Measurements from ENCODE around the gene CYSTM1.
"Not testable (repeated sequence)": the region's sequence is repeated elsewhere in the genome, so short reads cannot be mapped to it uniquely, and the experiment has no call there.

The CYSTM1 gene

DNA sequence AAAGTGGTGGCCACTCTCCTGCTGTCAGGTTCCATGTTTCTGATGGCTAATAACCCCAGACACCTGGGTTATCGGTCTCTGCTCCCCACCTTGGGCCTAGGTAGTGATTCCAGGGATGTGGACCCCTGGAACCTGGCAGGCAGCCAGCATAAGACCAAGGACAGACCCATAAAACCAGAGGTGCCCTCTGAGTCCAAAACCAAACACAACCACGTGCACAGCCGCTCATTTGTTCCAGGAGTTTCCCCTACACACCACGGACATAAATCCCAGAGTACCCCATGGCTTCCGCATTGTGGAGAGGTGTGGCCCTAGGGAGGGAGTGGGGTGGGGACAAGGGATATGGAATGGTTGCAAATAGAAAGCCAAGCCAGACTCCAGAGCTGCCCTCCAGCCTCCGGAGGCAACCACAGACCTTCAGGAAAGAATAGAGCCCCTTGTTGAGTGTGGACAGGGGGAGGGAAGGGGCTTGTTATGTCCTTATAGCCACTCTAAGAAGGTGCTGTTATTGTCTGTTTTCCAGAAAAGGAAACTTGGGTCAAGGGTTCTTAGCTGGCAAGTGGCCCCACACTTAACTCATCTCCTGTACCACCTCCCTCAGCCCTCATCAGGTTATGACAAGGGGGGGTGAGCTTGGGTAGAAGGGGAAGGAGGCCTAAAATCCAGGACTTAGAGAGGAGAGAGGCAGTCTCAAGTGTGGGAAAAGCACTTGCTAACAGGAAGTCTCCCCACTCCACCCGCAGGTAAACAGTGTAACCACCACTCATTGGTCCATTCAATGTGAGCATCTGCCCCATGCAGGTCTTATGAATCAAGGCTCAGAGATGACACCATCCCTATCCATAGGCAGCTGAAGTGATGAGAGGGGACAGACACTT is 23.6 kb upstream of the CYSTM1 start:
- no peak for DNase-seq

DNA sequence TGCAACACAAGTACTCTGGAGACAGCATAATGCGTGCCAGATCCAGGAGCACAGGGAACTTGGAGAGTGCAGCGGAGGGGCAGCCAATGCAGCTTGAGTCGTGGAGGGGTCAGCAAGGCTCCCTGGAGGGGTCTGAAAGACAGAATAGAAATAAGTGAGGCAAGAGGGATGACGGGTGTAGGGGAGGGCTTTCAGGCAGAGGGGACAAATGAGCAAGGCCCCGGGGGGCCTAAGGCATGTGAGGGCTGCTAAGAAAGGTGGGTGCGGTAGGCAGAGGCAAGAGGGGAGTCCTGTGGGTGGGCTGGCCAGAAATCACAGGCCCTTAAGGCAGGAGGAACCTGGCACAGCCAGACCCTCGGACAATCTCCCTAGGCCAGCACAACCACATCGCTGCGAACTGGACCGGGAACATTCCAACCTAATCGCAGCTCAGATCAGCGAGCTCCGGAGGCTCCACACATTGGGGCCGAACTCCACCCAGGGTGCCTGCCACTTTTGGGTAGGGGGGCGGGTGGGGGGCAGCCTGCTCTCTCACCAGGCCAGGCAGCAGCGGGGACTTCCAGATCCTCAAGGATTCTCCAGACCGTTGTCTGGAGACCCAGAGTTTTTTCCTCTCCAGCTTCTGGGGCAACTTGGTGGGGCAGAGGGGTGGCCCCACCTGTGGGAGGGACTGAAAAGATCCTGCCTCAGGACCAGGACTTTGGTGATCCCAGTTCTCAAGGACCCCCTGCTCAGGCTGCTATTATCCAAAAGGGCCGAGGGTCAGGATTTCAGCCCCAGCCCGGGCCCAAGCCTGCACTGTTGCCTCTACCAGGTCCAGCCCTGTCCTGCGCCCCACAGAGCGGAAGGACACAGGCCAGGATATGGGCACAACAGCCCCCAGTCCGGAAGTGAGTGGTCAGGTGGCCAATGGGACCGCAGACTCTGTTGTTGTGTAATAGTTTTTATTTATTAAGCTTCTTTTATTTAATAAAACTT is 22.7 kb upstream of the CYSTM1 start:
- DNase-seq = no peak

DNA sequence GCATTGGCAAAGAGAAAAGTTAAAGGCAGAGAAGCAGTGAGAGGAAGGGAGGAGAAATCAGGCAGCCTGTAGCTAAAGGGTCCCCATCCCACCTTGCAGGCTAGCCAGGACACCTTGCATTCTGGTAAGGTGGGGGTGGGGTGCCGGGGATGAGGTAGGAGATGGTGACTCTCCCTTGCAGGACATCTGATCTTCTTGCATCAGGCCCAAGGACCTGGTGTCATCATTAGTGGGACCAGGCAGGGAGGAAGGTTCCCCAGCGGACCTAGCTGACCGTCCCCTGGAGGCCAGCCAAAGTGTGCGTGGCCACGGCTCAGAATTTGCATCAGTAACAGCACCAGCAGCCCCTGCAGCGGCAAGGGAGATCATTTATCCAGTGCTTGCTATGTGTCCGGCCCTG is 21.7 kb upstream of the CYSTM1 start:
- DNase-seq = no peak

DNA sequence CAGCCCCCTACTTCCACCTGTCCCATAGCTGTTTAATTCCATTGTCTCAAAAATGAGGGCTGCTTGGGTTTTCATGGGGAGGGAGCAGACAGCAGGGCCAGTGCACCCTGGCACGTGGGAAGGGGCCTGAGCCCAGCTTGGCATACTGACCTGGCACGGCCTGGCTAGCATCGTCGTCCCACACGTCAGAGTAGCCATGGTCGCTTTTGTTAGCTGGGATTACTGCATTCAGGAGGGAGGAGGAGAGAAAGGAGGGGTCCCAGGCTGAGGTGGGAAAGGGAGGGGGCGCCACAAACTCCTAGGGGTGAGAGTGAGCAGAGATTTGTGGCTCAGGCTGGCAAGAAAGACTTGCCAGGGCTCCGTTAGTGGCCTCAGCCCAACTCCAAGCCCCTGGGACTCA is 21.1 kb upstream of the CYSTM1 start:
- no peak for DNase-seq

DNA sequence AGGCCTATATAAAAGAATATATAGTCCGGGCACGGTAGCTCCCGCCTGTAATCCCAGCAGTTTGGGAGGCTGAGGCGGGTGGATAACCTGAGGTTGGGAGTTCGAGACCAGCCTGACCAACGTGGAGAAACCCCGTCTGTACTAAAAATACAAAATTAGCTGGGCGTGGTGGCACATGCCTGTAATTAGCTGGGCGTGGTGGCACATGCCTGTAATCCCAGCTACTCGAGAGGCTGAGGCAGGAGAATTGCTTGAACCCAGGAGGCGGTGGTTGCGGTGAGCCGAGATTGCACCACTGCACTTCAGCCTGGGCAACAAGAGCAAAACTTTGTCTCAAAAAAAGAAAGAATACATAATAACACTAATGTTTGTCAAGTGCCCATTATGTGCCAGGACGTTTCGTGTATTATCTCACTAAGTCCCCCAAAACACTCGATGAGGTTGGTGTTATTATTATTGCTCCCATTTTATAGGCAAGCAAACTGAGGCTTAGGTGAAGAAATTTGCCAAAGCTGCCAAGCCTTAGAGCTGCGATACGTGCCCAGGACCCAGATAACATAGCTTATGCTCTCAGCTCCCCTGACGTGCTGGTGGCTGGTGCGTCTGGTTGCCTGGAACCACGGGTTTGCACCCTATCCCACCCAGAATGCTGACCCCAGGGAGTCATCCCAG is 20.1 kb upstream of the CYSTM1 start:
- not testable (repeated sequence) for DNase-seq

DNA sequence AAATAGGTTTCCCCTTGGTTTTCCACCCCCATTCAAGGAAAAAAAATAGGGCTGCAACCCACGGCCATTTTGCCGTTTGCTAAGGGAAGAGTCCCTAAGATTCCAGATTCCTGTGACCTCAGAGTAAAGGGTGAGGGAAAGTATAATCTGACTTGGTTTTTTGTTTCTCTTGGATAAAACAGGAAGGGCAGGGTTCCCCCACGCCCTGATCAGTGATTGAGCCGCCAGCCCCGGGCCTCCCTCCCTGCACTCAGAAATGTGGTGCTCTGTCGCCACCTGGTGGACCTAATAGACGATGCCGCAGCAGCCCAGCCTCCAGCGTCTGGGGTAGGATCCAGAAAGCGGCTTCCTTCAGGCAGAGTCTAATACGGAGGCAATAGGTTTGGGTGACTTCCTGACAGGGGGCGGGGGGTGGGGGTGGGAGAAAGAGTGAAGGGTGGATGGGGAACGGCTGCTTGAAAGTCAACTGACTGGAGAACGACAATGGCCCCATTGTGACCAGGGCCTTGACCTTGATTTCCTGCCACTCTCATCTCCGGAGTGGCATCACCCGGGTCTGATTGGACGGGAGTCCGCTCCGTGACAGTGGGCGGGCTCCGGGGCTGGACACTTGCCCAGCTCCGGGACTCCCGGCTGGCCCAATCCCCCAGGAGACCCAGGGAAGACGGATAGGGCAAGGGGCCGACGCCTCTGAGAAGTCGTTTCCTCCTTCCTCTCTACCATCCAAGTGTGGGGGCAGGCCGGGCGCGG is 17.8 kb upstream of the CYSTM1 start:
- DNase-seq = peak; percentile 56

DNA sequence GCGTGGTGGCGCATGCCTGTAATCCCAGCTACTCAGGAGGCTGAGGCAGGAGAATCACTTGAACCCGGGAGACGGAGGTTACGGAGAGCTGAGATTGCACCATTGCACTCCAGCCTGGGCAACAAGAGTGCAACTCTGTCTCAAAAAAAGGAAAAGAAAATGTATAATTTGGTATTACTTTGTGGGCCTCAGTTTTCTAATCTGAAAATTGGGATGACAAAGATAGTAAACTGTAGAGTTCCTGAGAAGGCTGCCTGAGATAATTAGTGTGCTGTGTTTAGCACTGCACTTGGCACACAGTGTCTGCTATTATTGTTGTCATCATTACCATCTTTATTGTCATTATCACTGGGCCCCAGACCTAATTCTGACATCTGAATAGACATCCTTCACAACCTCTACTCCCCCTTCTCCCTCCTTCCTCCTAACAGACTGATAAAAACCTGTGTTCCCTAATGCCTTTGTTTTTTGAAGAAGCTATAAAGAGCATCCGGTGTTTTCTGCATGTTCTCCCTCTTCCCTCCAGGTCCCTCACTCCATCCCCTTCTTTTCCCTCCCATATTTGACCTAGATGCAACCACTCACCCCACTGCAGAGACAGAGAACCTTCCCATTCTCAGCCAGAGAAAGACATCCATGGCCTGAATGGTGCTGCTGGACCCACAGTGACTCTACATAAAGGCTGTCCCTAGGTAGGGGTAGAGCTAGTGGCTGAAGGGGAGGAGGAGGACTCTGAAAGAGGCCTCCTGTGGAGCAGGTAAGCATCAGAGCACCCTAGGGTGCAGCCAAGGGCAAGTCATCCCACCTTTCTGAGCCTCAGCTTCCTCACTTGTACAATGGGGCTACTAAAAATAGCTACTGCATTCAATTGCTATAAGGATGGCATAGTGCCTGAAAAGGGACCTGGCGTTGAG is 15.7 kb upstream of the CYSTM1 start:
- no peak for DNase-seq

DNA sequence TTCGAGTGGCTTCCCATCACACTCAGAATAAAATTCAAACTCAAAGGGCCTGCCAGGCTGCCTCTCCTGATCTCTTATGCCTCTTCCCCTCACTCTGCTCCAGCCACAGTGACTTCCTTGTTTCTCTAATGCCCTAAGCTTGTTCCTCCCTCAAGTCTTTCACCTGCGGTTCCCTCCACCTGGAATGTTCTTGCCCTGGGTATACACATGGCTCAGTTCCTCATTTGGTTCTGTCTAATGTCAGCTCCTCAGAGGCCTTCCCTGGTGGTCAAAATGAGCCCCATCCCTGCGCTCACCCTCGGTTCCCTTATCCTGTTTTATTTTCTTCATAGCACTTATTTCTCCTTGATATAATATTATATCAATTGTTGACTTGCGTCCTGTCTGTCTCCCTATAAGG is 12.7 kb upstream of the CYSTM1 start:
- no peak for DNase-seq

DNA sequence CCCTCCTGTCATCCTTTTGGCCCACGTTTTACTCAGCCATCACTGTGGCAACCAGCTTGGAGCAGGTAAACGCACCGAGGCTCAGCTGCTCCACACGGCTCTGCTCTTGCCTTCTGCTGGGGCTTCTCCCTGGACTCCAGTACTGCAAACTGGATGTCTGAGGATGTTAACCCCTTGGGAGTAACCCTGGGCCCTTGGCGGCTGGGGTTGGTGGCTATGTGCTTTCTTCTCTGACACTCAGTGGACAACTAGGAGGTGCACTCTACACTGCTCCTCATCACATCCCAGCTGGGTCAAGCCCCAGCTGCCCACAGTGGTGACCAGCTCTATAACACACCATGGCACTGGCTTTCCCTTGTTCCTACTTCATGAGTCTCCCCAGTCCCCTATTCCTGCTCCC is 12.2 kb upstream of the CYSTM1 start:
- DNase-seq = no peak

DNA sequence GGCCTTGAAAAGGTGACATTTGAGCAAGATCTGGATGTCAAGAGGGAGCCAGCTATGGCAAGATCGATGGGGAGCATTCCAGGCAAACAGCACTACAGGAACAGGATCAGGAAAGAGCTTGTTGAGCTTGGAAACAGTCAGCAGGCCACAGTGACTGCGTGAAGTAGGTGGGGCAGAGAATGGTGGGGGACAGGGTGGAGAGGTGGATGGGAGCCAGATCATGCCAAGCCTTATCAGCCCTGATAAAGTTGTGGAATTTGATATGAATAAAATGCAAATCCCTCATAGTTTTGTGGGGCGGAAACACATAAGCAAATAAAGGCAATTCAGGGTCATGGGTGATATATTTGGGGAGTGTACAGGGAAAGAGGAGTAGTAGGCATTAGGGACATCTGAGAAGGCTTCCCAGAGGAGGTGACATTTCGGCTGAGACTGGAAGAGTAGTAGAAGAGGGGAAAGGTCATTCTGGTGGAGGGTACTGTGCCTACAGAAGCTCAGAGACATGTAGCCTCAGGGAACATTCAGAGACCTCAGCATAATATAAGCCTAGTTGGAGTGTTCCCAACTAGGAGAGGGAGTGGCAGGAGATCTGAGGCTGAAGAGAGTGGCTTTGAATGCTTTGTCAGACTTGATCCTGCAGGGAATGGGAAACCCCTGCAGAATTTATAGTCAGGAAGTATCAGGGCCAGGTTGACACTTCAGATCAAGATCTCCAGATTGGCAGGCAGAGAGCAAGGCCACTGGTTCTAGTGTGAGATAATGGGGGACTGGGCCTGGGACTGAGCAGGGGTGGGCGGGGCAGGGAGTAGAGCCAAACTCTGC is 9.7 kb upstream of the CYSTM1 start:
- no peak for DNase-seq

DNA sequence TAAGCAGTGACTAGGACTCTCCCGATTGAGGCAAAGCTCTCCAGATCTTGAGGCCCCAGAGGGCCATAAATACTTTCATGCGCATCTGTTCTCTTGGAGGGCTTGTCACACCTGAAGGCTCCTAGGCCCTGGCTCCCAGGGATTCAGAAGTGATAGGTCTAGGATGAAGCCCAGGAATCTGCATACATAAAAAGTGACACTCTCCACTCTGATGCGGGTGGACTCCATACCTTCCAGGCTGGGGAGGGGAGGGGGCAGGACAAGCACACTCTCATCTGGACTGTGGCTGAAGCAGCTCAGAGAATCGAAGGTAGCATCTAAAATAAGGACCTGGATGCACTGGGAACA is 9.1 kb upstream of the CYSTM1 start:
- DNase-seq = no peak

DNA sequence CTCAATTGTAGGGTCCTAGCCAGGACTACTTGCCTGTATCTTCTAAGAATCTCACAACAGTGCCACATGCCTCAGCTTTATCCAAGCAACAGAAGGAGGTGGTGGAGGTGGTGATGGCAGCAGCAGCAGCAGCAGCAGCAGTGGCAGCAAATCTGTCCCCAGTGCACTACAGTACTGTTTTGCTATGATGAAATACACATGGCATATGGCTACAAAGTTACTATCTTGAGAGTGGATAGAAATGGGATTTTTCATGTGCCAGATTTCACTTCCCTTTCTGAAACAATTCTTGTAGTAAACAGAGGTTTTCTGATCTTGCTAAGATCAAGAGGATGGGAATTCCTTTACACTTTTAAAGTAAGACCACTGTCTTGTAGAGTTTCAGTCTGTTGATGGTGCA is 8.1 kb upstream of the CYSTM1 start:
- no peak for DNase-seq

DNA sequence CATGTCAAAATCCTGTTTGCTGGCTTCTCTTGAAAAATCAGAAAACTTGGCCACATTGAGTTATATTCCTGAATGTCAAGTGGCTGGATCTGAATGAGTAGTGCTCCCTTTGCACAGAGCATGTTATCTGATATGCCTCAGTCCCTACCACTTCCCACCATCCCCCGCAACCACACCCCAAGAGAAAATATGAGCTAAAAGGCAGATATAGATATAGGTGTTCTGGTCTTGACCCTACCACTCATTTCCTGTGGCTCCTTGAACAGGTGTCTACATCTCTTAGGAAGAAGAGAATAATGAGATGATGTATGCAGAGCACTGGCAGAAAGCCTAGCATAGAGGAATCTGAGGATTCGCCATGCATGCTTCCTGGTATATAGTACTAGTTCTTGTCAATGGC is 6.6 kb upstream of the CYSTM1 start:
- no peak for DNase-seq

DNA sequence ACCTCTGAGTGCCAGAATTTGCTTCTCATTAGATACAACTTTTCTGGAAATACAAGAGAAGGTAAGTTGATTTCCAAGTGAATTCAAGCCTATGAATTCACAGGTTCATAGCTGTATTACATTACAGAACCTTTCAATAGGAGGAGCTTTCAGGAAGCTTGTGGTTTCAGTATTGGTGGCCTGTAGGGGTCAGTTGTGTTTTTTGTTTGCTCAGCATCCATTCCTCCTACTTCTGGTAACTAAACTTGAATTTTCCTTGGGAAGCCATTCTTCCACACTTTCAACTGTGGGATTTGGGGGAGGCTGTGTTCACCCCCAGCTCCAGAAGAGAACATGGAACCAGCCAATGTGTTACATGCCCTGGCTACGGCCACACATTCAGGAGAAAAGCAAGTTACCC is 5.6 kb upstream of the CYSTM1 start:
- no peak for DNase-seq

DNA sequence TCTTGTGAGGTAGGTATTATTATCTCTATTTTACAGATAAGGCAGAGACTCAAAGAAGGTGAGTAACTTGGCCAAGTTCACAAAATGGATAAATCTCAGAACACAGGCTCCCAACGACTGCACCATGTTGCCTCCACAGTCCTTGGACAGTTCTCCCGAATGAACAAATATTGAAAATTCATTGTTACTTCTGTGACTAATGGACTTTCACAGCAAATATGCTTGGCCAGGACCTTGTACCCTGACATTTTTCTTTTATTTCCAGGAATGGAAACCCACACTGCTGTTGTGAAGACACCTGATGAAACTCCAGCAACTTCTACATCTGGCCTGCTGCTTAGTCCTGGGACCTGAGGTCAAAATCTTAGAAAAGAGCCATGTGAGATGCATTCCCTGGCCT is 2.5 kb upstream of the CYSTM1 start:
- DNase-seq = no peak

DNA sequence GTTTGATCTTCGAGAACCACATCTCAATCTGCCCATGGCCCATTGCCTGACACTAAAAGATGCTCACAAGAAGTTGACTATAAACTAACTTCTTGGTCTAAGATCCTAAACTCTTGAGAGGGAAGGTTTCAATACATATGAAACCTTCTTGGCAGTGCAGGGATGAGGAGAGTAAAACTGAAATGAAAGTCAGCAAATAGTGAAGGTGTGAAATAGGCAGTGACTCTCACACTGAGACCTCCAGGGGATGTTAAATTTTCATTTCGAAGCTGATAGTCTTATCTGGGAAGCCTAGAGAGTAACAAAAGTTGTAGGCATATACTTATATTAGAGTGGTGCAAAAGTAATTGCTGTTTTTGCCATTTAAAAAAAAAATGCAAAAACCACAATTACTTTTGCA is 974 bp upstream of the CYSTM1 start:
- DNase-seq = no peak

DNA sequence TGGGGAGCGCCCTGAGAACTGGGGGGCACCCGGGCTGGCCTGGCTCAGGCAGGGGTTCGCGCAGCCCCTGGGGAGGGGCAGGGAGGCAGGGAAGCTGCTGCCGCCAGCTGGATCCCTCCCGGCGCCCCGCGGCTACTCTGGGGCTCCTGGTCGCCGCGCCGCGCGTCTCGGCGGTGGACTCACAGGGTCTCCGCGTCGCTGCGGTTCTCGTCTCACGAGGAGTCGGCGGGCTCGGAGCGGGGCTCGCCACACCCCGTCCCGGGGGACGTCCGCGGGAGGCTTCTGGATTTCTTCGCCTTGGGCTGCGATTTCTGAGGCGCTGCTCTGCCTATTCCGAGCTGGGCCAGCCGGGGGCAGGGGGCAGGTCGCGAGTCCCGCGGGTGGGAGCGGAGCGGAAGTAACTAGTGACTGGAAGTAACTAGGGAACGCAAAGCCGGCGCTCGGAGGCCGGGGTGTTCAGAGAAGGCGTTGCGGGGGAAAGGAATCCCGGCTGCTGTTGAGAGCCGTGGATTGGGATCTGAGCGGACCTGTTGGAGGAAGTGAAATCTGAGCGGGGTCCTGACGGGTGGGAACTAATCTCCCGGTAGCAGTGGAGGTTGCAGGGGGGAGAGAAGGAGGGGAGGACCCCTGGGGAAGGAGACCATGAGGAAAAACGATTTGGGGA is 511 bp downstream of the CYSTM1 start:
- peak; percentile 22 for DNase-seq

DNA sequence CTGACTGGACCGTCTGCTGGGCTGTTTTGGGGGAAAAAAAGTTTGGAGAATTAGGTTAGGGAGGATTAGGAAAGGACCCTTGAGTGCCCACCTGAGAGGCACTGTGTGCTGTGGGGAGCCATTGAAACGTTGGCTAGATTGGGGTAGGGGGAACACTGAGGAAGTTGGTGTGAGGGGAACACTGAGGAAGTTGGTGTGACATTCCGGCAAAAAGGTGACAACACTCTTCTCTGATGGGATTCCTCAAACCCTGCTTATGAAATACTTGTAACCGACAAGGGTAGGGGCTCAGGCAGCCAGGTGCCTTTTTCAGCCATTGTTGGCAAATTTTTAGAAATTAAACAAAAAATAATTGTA is 1.0 kb downstream of the CYSTM1 start:
- DNase-seq = no peak

DNA sequence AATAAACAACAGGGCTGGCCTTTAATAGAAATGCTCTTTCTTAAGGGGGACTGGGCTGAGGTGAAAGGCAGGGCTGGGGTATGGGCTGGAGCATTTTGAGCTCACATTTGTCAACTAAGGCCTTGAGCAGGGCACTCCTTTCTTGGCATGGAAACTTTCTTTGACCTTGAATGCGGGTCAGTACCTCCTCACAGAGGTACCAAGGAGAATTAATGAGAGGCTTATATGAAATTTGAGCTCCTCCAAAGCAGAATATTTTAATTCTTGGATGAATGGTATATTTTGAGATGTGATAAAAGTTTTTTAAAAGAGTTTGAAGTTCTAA is 3.1 kb downstream of the CYSTM1 start:
- no peak for DNase-seq

DNA sequence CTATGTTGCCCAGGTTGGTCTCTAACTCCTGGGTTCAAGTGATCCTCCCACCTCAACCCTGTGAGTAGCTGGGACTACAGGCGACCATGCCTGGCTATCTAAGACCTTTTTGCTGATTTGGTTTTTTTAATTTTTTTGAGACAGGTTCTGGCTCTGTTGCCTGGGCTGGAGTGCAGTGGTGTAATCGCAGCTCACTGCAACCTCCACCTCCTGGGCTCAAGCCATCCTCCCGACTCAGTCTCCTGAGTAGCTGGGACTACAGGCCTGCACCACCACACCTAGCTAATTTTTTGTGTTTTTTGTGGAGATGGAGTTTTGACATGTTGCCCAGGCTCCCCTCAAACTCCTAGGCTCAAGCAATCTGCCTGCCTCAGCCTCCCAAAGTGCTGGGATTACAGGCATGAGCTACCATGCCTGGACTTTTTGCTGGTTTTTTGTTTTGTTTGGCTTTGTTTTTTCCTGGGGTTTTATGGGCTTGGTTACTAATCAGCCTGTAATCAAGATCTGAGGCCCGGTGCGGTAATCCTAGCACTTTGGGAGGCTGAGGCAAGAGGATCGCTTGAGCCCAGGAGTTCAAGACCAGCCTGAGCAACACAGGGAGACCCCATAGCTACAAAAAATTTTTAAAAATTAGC is 3.6 kb downstream of the CYSTM1 start:
- no peak for DNase-seq

All from amniotic stem cell (primary cell).